NCI-H1417 (cell line): ENCODE measurements around the gene SPPL3.
"Not testable (repeated sequence)": the region's sequence is repeated elsewhere in the genome, so short reads cannot be mapped to it uniquely, and the experiment has no call there.

ENCODE experiments used
- DNase-seq, 3 experiments: peaks; one replicate each; lab custom pipeline; 2025; lab: John Stamatoyannopoulos, UW

The SPPL3 gene

DNA sequence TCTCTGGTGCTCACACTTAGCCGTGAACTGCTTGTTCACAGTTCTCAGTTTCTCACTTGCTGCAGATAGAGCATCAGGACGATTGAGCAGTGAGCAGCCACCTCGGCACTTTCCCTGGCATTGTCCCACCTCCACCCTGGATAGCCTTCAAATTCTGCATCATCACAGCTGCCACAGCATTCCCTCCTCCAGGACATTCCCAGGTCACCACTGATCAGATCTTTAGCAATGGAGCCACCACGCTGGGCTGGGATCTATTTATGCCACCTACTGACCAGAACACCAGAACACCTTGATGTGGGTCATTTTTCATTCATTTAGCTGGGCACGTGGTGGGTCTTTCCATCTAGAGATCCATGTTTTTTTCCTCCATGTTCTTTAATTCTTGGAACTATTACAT is 154.9 kb downstream of the SPPL3 start:
- DNase-seq = no peak

DNA sequence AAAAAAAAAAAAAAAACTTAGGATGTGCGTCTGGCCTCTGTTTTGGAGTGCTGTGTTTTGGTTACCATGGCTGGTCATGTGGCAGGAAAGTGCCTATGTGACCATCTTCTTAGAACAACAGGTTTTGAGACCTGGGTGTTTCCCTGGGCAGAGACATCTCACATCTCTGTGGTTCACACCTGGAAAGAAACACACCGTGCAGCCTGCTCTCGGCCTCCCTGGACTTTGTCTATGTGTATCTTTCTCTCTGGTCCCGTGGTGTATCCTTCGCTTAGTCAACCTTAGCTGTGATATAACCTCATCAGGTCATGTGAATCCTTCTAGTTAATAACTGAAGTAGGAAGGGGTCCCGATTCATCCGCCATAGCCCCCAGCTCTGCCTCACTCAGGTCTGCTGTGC is 155.9 kb downstream of the SPPL3 start:
- no peak for DNase-seq

DNA sequence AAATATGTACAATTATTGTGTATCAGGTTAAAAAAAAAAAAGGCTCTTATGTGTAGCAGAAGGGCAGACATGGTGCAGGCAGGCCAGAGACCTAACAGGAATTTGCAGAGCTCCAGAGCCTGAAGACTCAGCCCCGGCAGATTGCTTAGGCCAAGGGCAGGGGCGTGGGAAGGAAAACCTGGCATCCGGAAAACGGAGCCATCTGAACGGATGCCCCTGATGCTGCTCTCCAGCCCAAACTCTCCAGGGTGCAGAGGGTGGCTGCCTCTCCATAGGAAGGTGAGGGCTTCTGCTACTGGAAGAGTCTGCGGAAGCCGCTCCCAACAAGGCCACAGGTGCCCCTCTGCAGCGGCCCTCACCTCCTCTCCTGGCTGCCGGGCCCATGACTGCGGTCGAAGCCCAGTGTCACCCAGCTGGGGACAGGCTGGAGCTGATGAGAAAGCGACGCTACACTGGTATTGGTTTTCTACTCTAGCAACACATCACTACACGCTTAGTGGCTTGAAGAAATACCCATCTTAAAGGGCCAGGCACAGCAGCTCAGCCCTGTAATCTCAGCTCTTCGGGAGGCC is 159.2 kb downstream of the SPPL3 start:
- no peak for DNase-seq

DNA sequence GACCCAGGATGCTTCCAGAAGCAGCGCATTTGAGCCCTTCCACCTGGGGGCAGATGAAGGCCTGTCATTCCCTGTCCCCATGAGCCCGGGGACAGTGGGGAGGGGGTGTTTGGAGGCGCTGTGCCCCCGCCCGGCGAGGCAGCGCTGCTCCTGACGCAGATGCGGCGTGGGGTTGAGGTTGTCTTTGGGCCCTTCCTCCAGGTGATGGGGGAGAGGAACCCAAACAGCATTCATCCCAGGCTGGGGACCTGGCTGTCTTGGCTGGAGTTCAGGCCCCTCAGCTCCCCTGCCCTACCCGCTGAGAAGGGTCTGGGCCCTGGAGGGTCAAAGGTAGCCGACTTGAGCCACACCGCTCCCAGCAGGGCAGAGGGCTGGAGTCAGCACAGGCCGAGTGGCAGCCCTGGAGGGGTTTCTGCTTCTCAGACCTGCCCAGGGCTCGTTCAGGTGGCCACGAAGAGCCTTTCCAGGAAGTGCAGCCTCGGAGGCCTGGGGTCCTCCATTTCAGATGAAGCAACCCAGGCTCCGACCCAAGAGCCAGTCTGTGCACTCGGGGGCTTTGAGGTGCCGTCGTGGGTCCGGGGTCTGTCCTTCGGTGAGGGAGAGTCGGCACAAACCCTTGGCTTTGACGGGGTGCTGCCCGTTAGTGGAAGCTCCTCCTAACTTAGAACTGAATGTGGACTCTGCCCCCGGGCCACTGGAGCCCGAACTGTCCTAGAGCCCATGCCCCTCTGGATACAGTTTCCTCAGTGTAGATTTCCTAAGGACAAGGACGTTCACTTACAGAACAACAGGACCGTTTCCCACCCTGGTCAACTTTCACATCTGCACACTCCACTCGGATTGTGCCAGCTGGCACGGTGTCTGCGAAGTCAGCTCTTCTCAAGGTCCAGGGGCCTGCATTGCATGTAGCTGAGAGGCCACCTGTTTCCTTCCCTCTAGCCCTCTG is 162.4 kb downstream of the SPPL3 start:
- no peak for DNase-seq

DNA sequence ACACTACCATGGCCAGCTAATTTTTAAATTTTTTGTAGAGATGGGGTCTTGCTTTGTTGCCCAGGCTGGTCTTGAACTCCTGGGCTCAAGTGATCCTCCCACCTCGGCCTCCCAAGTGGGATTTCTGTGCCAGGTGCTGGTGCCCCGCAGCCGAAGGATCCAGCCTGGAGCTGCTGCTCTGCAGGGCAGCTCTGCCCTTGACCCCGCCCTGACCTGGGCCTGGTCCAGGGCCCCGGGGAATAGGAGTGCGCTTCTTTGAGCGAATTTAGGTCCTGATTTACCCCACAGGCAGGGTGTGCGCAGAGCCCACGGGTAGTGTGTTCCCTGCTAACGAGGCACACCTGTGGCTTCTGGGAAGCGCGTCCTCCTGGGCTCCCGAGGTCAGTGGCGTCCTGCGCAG is 163.3 kb downstream of the SPPL3 start:
- no peak for DNase-seq

DNA sequence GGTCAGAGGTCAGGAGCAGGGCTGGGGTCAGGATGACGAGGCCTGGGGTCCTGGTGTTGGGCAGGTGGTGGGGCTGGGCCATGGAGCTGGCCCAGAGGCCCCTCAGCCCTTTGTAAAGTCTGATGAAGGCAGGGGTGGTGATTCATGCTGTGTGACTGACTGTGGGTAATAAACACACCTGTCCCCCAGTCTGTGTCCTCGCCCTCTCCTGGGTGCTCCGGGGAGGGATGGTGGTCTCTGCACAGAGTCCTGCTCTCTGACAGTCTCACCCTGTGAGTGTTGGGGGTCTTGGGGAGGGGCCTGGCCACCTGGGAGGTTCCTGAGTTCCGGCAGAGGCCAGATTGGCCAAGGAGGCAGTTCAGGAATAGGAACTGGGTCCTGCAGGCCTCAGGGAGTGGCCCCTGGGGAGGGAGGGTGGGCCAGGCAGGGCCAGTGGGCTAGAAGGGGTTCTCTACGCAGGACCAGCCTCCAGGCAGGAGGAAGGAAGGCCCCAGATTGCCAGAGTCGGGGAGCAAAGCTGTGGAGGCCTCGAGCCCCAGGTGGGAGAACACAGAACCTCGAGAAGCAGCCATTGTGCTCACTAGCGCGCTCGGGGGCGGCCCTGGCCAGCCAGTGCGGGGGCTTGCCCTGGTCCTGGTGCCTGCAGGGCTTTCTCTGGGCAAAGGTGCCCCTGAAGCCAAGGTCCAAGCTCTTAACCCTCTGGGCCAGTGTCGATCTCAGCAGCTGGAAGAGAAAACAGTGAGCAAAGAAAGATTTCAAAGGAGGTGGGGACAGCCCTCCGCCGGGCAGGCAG is 164.1 kb downstream of the SPPL3 start:
- no peak for DNase-seq

DNA sequence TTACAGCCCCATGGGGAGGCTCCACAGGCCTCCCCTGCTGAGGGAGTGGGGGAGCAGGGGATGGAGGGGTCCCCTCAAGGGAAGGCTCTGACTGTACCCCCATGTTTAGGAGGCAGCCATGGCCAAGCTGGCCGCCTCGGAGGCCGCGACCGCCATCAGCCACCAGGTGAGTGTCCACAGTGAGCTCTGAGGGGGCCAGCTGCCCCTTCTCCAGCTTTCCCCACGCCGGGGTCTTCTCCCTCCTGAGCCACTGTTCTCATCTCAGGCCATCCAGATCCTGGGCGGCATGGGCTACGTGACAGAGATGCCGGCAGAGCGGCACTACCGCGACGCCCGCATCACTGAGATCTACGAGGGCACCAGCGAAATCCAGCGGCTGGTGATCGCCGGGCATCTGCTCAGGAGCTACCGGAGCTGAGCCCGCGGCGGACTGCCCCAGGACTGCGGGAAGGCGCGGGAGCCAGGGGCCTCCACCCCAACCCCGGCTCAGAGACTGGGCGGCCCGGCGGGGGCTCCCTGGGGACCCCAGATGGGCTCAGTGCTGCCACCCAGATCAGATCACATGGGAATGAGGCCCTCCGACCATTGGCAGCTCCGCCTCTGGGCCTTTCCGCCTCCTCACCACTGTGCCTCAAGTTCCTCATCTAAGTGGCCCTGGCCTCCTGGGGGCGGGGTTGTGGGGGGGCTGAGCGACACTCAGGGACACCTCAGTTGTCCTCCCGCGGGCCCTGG is 165.0 kb downstream of the SPPL3 start:
- DNase-seq = no peak

DNA sequence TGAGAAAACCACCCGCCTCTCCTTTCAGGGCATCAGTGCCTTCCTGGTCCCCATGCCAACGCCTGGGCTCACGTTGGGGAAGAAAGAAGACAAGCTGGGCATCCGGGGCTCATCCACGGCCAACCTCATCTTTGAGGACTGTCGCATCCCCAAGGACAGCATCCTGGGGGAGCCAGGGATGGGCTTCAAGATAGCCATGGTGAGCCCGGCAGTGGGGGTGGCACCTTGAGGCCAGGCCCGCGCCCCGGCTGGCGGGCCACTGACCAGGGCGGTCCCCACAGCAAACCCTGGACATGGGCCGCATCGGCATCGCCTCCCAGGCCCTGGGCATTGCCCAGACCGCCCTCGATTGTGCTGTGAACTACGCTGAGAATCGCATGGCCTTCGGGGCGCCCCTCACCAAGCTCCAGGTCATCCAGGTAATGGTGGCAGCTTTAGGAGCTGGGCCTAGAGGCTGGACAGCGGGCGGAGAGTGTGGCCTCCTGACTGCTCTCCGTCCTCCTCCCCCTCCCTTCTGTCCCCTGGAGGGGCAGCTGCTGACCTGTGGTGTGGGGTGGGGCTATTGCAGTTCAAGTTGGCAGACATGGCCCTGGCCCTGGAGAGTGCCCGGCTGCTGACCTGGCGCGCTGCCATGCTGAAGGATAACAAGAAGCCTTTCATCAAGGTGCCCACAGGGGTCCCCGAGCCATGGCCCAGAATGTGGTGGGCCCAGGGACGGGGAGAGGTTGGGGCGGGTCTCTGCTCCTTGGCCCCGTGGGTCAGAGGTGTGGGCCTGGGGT is 165.7 kb downstream of the SPPL3 start:
- DNase-seq = no peak

DNA sequence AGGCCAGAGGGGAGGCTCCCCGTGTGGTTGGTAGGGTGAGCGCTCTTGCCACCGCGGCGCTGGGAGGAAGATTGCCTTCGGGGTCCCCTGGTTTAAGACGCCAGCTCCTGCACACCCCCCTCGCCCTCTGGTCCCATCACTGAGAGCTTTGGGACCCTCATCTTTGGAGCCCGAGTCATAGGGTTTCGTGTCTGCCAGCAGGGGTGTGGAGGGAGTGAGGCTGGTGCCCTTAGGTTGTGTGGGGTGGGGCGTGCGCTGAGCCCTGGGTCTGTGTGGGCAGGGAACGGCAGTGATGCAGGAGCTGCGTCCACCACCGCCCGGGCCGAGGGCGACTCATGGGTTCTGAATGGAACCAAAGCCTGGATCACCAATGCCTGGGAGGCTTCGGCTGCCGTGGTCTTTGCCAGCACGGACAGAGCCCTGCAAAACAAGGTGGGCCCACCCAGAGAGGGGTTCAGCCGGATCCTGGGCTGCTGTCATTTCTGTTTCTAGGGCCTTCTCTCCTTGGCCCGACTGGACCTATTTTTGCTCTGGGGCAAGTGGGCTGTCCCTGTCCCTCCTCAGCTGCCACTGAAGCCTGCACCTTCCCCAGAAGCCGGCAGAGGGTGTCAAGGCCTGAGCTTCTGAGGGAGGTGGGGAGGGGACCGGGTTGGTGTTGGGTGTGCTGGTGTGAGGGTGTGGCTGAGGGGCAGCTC is 166.5 kb downstream of the SPPL3 start:
- no peak for DNase-seq

DNA sequence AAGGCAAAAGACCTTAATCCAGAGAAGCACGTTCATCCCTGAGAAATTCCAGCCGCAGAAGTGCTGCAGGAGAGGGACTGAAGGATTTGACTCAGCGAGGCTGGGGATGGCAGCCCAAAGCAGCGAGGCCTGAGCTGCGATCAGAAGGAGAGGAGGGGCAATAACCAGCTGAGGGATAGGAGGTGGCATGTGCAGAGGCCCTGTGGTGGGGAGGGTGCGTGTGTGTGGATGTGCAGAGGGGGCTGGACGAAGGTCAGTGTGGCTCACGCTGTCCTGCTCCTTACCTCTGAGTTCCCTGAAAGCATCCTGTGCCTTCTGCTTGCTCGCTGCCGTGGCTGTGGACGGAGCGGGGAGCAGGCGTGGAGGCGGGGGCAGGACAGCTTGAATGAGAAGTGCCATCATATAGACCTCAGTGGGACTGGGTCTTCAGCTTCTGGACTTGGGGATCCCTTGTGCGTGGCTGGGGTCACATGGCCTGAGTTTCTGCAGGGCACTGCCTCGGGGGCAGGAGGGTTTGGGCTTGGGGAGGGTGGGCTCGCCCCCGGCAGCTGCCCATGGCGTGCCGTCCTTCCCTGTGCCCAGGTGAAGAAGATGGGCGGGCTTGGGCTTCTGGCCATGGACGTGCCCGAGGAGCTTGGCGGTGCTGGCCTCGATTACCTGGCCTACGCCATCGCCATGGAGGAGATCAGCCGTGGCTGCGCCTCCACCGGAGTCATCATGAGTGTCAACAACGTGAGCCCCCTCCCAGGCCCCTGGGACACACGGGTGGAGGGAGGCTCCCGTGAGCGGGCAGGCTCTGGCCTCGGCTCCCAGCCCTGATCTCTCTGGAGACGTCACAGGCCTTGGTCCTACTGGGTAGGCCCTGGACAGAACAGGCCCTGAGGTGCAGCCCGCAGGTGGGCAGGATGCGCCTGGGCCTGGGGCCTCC is 167.5 kb downstream of the SPPL3 start:
- no peak for DNase-seq

DNA sequence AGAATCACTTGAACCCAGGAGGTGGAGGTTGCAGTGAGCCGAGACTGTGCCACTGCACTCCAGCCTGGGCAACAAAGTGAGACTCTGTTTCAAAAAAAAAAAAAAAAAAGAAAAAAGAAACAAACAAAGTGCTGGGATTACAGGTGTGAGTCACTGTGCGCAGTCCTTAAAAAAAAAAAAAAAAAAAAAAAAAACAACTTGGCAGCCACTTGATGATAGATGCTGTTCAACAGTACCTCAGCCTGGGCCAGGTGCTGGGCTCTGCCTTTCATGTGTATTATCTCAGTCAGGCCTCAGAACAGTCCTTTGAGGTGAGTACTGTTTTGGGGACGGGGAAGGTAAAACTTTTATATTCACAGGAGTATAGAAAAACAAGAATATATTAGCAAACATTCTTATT is 169.0 kb downstream of the SPPL3 start:
- DNase-seq = no peak

DNA sequence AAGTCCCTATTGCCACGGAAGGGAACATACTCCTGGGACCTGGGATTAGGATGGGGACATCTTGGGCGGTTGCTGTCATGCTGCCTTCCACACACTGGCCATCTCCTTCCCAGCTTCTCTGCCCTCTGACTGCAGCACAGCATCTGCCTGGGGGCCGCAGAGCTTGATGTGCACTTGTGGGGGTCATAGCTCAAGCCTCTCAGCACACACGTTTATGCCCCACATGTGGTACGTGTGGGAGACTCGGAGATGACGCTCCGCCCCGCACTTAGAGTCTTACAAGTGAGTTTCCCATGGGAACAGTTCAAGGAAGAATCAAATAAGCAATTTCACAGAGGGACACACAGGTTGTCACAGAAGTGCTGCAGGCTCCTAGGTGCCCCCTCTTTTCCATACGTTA is 169.9 kb downstream of the SPPL3 start:
- DNase-seq = peak in 1 of 3 experiments; percentile 81

DNA sequence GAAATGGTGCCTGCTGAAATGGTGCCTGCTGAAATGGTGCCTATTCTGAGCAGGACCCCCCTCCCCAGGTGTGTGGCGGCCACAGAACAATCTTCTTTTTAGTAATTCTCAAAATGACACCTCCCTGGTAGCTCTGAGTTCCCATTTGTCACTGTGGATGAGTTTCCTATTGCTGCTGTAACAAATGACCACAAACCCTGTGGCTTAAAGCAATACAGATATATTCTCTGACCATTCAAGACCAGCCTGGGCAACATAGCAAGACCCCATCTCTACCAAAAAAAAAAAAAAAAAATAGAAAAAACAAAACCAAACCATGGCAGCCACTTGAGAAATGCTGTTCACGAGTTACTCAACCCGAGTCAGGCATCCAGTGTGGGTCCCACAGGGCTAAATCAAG is 170.6 kb downstream of the SPPL3 start:
- DNase-seq = no peak

DNA sequence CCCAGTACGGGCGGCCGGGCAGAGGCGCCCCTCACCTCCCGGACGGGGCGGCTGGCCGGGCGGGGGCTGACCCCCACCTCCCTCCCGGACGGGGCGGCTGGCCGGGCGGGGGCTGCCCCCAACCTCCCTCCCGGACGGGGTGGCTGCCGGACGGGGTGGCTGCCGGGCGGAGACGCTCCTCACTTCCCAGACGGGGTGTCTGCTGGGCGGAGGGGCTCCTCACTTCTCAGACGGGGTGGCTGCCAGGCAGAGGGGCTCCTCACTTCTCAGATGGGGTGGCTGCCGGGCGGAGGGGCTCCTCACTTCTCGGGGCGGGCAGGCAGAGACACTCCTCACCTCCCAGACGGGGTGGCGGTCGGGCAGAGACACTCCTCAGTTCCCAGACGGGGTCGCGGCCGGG is 172.0 kb downstream of the SPPL3 start:
- not testable (repeated sequence) for DNase-seq

DNA sequence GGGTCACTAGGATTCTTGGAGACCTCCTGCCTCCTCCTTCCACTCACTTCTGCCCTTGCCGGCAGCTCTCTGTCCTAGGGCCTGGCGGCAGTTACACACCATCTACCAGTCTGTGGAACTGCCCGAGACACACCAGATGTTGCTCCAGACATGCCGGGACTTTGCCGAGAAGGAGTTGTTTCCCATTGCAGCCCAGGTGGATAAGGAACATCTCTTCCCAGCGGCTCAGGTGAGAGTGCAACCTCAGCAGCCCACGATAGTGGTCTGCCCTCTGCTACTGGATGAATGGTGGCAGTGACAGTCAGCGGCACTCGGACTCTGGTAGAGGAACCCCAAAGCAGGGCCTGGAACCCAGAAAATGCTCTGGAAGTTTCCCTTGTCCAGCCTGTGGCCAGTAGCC is 177.2 kb downstream of the SPPL3 start:
- DNase-seq = no peak

DNA sequence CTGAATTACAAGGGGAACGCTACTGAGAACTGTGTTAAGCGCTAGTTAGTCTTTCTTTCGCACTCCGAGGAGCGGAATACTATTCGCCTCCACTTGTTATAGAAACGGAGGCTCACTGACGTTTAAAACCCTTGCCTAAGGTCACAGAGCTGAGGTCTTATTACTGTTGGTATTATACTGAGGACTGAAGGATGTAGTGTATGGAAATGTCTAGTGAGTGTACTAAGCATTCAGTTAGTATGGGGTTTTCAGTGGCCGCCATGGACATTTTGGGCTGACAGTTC is 177.7 kb downstream of the SPPL3 start:
- no peak for DNase-seq

DNA sequence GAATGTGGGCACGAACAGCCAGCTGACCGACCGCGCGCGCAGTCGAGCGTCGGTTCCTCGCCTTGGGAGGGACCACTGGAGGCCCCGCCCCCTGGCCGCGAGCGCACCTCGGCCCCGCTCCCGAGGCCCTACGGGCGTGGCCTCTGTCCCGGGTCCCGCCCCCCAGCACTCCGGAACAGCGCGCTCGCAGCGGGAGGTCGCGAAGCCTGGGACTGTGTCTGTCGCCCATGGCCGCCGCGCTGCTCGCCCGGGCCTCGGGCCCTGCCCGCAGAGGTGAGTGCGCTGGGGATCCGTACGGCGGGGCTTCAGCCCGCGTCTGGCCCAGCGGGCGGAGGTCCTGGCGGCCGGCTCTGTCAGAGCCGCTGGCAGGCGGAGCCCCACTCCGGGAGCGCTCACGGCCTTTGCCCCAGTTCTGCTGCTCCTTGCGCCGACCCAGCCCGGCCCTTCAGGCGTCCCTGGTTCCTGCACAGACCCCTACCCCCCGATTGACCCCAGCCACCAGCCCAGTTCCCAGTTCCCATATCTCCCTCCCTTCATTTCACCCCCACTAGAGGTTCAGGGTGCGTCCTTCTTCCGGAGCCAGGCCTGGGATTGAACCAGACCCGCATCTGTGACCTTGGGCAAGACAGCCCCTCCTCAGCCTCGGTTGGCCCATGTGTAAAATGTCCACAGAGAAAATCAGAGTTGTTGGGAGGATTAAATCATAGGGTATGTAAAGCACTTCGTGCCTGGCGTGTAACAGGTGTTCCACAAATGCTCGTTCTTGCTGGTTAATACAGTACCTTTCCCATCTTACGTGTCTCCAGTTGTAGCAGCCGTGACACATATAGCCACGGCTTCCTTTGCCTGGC is 178.3 kb downstream of the SPPL3 start, which contains the start of gene ACADS:
Gene ACADS, plus strand, starts transcription at position 168 of the 851 bp plus-strand sequence. Its CDS starts 60 bp downstream, at position 228.
- DNase-seq = peak; percentile 93 to 97 (median 95)

DNA sequence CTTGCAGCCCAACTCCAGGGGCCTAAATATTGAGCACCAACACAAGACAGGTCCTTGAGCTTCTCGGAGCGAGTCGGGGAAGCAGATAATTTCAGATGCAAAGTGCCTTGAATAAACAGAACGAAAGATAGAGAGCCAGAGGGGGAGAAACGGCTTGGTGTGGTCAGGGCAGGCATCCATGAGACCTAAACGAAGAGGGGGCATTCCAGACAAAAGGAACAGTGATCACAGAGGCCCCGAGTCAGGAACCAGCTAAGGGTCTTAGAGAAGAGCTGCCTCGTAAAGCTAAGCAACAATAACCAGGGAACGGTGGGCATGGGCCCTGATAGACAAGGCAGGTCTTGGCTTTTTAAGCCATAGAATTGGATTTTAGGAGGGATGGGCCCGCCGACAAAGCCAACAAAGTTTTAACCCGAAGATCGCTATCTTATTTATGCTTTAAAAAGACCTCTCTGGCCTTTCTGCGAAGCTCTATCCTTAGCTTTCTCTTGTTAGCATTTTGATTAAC is 179.0 kb downstream of the SPPL3 start:
- DNase-seq = peak in 2 of 3 experiments; percentile 47 to 86
